Measurements from ENCODE around the gene COPS7A.

Gene COPS7A

DNA sequence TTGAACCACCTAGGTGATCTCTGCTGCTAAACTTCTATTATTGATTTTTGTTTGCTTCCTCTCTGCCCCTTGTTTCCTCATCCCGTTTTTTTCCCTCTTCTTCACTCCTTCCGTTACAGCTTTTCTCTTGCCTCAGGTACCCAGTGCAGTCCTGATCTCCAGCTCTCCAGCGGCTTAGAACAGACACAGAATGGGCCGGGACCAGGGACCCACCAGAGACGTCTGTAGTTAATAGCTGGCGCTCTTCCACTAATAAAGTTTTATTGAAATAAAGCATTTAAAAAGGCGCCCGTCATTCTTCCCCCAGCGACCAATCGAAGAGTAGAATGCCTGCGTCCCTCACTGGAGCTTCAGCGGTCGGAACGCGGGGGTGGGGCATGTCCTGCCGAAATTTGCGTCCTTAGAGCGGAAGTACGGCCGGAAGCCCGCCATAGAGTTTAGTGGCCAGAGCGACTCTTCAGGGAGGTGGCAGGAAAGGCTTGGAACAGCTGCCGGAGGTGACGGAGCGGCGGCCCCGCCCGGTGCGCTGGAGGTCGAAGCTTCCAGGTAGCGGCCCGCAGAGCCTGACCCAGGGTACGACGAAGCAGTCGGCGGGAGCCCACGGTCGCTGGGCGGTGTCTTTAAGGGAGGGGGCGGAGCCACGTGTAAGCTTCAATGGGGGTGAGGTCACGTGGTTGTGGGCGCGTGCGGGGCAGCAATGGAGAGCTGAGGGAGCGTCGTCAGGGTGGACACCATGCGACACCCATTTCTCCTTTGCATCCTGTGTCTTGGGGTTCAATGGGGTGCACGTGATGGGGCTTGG lies at the start of gene COPS7A:
TSS of gene COPS7A (plus strand) at position 440 of the 802 bp plus-strand sequence. CDS start 611 bp downstream, outside the sequence.
- no peak for TF ChIP-seq JUND (IDR thresholded peaks at IDR 0.05; ENCODE audit: low read depth)
- in situ Hi-C loops (cut with HindIII; ENCODE audit: low pct_unique_long_range_greater_than_20kb, low sequenced_read_pairs), result no loop called here
- peak; percentile 64 to 94 for DNase-seq (ENCODE audit: low read depth in 1 of 2, low spot score in 1 of 2)

GRCh38 chr12:6676962-6677361 lies 46.9 kb upstream of the COPS7A start:
- no peak for DNase-seq (ENCODE audit: low read depth in 1 of 2, low spot score in 1 of 2)
- in situ Hi-C loops (cut with HindIII; ENCODE audit: low pct_unique_long_range_greater_than_20kb, low sequenced_read_pairs), result no loop called here
- no peak for TF ChIP-seq JUND (IDR thresholded peaks at IDR 0.05; ENCODE audit: low read depth)

- no peak for TF ChIP-seq JUND (IDR thresholded peaks at IDR 0.05; ENCODE audit: low read depth)
- in situ Hi-C loops (cut with HindIII; ENCODE audit: low pct_unique_long_range_greater_than_20kb, low sequenced_read_pairs), result no loop called here
- DNase-seq (ENCODE audit: low read depth in 1 of 2, low spot score in 1 of 2), result peak in 1 of 2 experiments; percentile 18
Measured at GRCh38 chr12:6684609-6685008, 39.2 kb upstream of the COPS7A start.

GRCh38 chr12:6685814-6686213 lies 38.0 kb upstream of the COPS7A start:
- no peak for DNase-seq (ENCODE audit: low read depth in 1 of 2, low spot score in 1 of 2)
- TF ChIP-seq JUND (IDR thresholded peaks at IDR 0.05; ENCODE audit: low read depth), result no peak
- in situ Hi-C loops (cut with HindIII; ENCODE audit: low pct_unique_long_range_greater_than_20kb, low sequenced_read_pairs), result no loop called here

DNA sequence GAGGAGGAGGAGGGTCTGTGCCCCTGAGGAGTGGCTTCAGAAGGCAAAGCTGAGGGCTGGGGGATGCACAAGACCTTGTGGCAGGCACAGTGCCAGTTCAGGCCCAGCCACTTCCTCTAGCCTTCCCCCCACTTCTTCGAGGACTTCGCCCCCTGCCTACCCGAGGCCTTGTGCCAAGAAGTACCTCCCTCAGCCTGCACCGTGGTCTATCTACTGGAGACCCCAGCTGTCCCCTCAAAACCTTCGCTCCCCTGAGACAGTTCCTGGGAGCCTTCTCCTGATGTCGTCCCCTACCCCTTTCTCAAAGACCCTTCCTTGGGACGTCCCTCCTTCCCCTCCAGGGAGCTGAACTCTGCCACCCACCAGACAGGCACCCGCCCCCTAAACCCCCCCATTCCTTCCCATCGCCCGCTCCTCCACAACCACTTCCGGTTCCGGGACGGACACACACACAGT lies 35.3 kb upstream of the COPS7A start:
- DNase-seq (ENCODE audit: low read depth in 1 of 2, low spot score in 1 of 2), result no peak

DNA sequence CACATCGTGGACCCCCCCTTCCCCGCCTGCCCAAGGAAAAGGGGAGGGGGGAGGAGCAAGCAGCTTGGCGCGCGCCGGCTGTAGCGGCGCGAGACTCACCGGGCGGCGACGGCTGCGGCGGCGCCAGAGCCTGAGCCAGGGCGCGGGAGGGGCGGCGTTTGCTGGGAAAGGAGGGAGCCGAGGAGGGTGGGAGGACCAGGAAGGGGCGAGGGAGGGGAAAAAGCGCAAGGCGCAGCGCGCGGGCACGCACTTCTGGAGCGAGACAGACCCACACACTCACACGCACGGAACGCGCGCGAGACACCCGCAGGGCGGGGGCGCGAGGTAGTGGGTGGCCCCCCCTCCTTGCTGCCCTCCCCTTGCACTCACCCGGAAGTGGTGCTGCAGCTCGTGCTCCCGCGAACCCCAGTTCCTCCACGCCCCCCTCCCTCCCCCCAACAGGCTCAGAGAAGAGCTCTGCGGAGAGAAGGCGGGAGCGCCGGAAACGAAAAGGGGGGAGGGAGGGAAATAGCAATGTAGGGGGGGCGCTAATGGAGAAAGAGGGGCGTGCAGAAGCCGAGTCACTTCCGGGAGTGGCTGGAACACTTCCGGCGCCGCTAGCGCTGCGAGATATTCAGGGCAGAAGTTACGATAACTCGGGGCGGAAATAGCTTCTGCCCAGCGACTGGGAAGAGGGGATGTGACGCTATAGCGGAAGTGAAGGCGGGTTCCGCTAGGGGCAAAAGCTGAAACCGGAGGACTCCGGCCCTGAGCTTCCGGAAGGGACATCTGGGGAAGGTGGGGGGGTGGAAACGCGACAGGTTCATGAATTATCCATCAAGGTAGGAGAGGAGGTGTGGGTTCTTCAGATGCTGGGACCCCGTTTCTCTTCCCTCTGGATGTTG lies 34.6 kb upstream of the COPS7A start, which contains the start of gene ZNF384:
TSS of gene ZNF384 (minus strand) at position 377 of the 884 bp plus-strand sequence. CDS start 9,855 bp downstream, outside the sequence.
- no peak for TF ChIP-seq JUND (IDR thresholded peaks at IDR 0.05; ENCODE audit: low read depth)
- in situ Hi-C loops (cut with HindIII; ENCODE audit: low pct_unique_long_range_greater_than_20kb, low sequenced_read_pairs), result no loop called here

More for the DNA sequence above, 35.3 kb upstream of the COPS7A start:
- in situ Hi-C loops (cut with HindIII; ENCODE audit: low pct_unique_long_range_greater_than_20kb, low sequenced_read_pairs), result no loop called here
- TF ChIP-seq JUND (IDR thresholded peaks at IDR 0.05; ENCODE audit: low read depth), result no peak

GRCh38 chr12:6691473-6691872 lies 32.4 kb upstream of the COPS7A start:
- no peak for TF ChIP-seq JUND (IDR thresholded peaks at IDR 0.05; ENCODE audit: low read depth)
- in situ Hi-C loops (cut with HindIII; ENCODE audit: low pct_unique_long_range_greater_than_20kb, low sequenced_read_pairs), result no loop called here
- DNase-seq (ENCODE audit: low read depth in 1 of 2, low spot score in 1 of 2), result no peak

More for the DNA sequence above, 34.6 kb upstream of the COPS7A start, which contains the start of gene ZNF384:
- DNase-seq (ENCODE audit: low read depth in 1 of 2, low spot score in 1 of 2), result peak; percentile 58 to 96

- no peak for DNase-seq (ENCODE audit: low read depth in 1 of 2, low spot score in 1 of 2)
- in situ Hi-C loops (cut with HindIII; ENCODE audit: low pct_unique_long_range_greater_than_20kb, low sequenced_read_pairs), result no loop called here
- no peak for TF ChIP-seq JUND (IDR thresholded peaks at IDR 0.05; ENCODE audit: low read depth)
Measured at GRCh38 chr12:6692888-6693287, 31.0 kb upstream of the COPS7A start.

GRCh38 chr12:6693832-6694355 lies 30.0 kb upstream of the COPS7A start:
- in situ Hi-C loops (cut with HindIII; ENCODE audit: low pct_unique_long_range_greater_than_20kb, low sequenced_read_pairs), result no loop called here
- no peak for TF ChIP-seq JUND (IDR thresholded peaks at IDR 0.05; ENCODE audit: low read depth)
- DNase-seq (ENCODE audit: low read depth in 1 of 2, low spot score in 1 of 2), result no peak

GRCh38 chr12:6694701-6695100 lies 29.1 kb upstream of the COPS7A start:
- no peak for TF ChIP-seq JUND (IDR thresholded peaks at IDR 0.05; ENCODE audit: low read depth)
- in situ Hi-C loops (cut with HindIII; ENCODE audit: low pct_unique_long_range_greater_than_20kb, low sequenced_read_pairs), result no loop called here
- DNase-seq (ENCODE audit: low read depth in 1 of 2, low spot score in 1 of 2), result no peak

DNA sequence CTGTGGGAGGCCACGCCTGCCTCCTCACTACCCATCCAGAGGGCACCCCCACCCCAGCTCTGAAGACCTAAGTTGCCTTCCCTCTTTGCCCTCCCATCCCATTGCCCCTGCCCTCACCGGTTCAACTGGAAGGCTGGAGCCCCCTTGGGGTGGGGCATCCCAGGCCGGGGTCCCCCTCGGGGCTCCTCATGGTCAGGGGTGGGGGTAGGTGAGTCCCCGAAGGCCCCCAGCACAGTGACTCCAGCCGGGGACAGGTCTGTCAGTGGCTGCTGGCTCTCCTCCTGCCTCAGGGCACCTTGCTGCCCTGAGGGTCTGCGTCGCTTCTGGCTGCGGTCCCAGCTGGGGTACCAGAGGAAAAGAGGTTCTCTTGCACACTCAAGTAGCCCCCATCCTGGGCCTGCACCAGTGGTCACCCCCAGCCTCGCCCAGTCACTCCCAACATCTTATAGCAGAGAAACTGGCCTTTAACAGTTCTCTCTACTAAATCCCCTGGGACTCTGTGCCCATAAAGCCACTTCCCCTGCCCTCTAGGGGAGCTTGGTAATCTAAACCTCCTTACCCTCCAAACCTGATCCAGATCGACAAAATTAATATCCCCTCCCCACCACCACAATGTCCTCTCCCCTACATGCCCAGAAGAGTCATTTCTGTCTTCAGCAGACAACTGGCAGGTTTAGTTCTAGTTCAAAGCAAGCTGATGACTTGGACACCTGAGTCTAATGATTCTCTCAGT lies 28.4 kb upstream of the COPS7A start:
- no peak for DNase-seq (ENCODE audit: low read depth in 1 of 2, low spot score in 1 of 2)
- in situ Hi-C loops (cut with HindIII; ENCODE audit: low pct_unique_long_range_greater_than_20kb, low sequenced_read_pairs), result no loop called here
- no peak for TF ChIP-seq JUND (IDR thresholded peaks at IDR 0.05; ENCODE audit: low read depth)

All from T47D (cell line).